HepG2 (cell line): Measurements from ENCODE around the gene GTF2H1. TPM values are rescaled to one million over a fixed set of nuclear protein-coding genes. Genes with fewer than 3 reads are reported as not detected.

ENCODE experiments used
- ARID3A ChIP-seq: IDR thresholded peaks from 2 replicates; pipeline ENCODE4 v1.6.1; 2012; ENCODE audit warnings: low read depth, low read length, improper control_type of control experiment
- CBFB ChIP-seq: sonication (generic); formaldehyde crosslinking; IDR thresholded peaks from 2 replicates; pipeline ENCODE4 v1.4.0; 2020; ENCODE audit warnings: missing genetic modification reagents
- FOSL1 ChIP-seq: sonication (generic); formaldehyde crosslinking; IDR thresholded peaks from 2 replicates; pipeline ENCODE4 v1.9.0; 2021; ENCODE audit warnings: missing genetic modification reagents, borderline replicate concordance
- GRHL1 ChIP-seq: sonication (generic); formaldehyde crosslinking; conservative IDR thresholded peaks from 2 replicates; pipeline ENCODE4 v1.8.0; 2022; ENCODE audit warnings: missing genetic modification reagents
- HNF1B ChIP-seq: sonication (generic); formaldehyde crosslinking; IDR thresholded peaks from 2 replicates; pipeline ENCODE4 v1.5.1; 2020; ENCODE audit warnings: mild to moderate bottlenecking, moderate library complexity, missing genetic modification reagents
- IRX3 ChIP-seq: sonication (generic); formaldehyde crosslinking; IDR thresholded peaks from 2 replicates; pipeline ENCODE4 v1.8.1; 2023; ENCODE audit warnings: mild to moderate bottlenecking, low read depth, missing genetic modification reagents, borderline replicate concordance
- ISL2 ChIP-seq: sonication (generic); formaldehyde crosslinking; IDR thresholded peaks from 2 replicates; pipeline ENCODE4 v1.5.0; 2020; ENCODE audit warnings: missing genetic modification reagents
- JUN ChIP-seq: sonication (generic); formaldehyde crosslinking; IDR thresholded peaks from 2 replicates; pipeline ENCODE4 v1.4.0; 2020; ENCODE audit warnings: mild to moderate bottlenecking, missing genetic modification reagents
- MEIS1 ChIP-seq: sonication (generic); formaldehyde crosslinking; IDR thresholded peaks from 2 replicates; pipeline ENCODE4 v1.9.0; 2021; ENCODE audit warnings: mild to moderate bottlenecking, missing genetic modification reagents, moderate library complexity, borderline replicate concordance
- SOX5 ChIP-seq: IDR thresholded peaks from 2 replicates; pipeline ENCODE4 v1.6.1; 2016; ENCODE audit warnings: borderline replicate concordance
- ZNF256 ChIP-seq: sonication (generic); formaldehyde crosslinking; conservative IDR thresholded peaks from 2 replicates; pipeline ENCODE4 v1.4.0; 2020; ENCODE audit warnings: missing genetic modification reagents
- ZNF30 ChIP-seq: sonication (generic); formaldehyde crosslinking; IDR thresholded peaks from 2 replicates; pipeline ENCODE4 v1.5.0; 2020; ENCODE audit warnings: mild to moderate bottlenecking, missing genetic modification reagents
- ZNF383 ChIP-seq: sonication (generic); formaldehyde crosslinking; IDR thresholded peaks from 2 replicates; pipeline ENCODE4 v1.4.0; 2020; ENCODE audit warnings: missing genetic modification reagents, mild to moderate bottlenecking, borderline replicate concordance
- ZNF432 ChIP-seq: sonication (generic); formaldehyde crosslinking; IDR thresholded peaks from 2 replicates; pipeline ENCODE4 v1.5.0; 2020; ENCODE audit warnings: missing genetic modification reagents, mild to moderate bottlenecking, borderline replicate concordance
- ZNF496 ChIP-seq: sonication (generic); formaldehyde crosslinking; IDR thresholded peaks from 2 replicates; pipeline ENCODE4 v1.8.1; 2023; ENCODE audit warnings: mild to moderate bottlenecking, moderate library complexity, missing genetic modification reagents; ENCODE audit not compliant: insufficient replicate concordance
- ZNF740 ChIP-seq: sonication (generic); formaldehyde crosslinking; IDR thresholded peaks from 2 replicates; pipeline ENCODE4 v1.4.0; 2020; ENCODE audit warnings: missing genetic modification reagents
- ZNF800 ChIP-seq: sonication (generic); formaldehyde crosslinking; IDR thresholded peaks from 2 replicates; pipeline ENCODE4 v1.4.0; 2020; ENCODE audit warnings: missing genetic modification reagents
- ZNF816 ChIP-seq: sonication (generic); formaldehyde crosslinking; IDR thresholded peaks from 2 replicates; pipeline ENCODE4 v1.8.0; 2022; ENCODE audit warnings: missing genetic modification reagents, mild to moderate bottlenecking, borderline replicate concordance
- ZNF83 ChIP-seq: sonication (generic); formaldehyde crosslinking; IDR thresholded peaks from 2 replicates; pipeline ENCODE4 v1.4.0; 2020; ENCODE audit warnings: missing genetic modification reagents, mild to moderate bottlenecking, borderline replicate concordance
- ZNF878 ChIP-seq: sonication (generic); formaldehyde crosslinking; IDR thresholded peaks from 2 replicates; pipeline ENCODE4 v1.8.1; 2023; ENCODE audit warnings: mild to moderate bottlenecking, missing genetic modification reagents, moderate library complexity
- polyA plus RNA-seq, 8 experiments: library from polyadenylated mRNA; depleted of rRNA in 3 of 8; stranded (reverse) in 7 of 8; unstranded in 1 of 8; fragments of >200 nt; fragmentation: Illumina TruSeq in 4 of 8; extraction: Trizol in 4 of 8; gene quantifications; 2 replicates each; pipeline versions ENCODE4 v1.2.1 to v1.2.3, GENCODE V29; 2011 to 2016; ENCODE audit warnings: low read depth in 4 of 8, missing spikeins in 1 of 8, mixed read lengths in 1 of 8; ENCODE audit not compliant: insufficient read depth in 1 of 8
- total RNA-seq, 5 experiments: library from RNA; depleted of rRNA; stranded (reverse); fragments of >200 nt; fragmentation: Illumina TruSeq; extraction: Trizol; gene quantifications; 2 replicates each; pipeline ENCODE4 v1.2.3, GENCODE V29; 2016; ENCODE audit warnings: low read depth in 1 of 5

GTF2H1 gene
- total and polyA plus RNA-seq, 2 of the 13 experiments (the other 11 are each of a cell fraction or from before 2014, with no cell fraction given), result 15.7 to 51.4 TPM

- TF ChIP-seq CBFB (CRISPR knock-in tag) (peak; percentile 84), ZNF83 (CRISPR knock-in tag) (no peak; the same call in 1 of the 2 replicates), SOX5 (CRISPR knock-in tag) (peak; percentile 61; the same call in 1 of the 2 replicates), ZNF383 (no peak), GRHL1 (CRISPR knock-in tag) (no peak), ZNF740 (CRISPR knock-in tag) (peak; percentile 80; the same call in 1 of the 2 replicates), ZNF30 (CRISPR knock-in tag) (no peak), IRX3 (CRISPR knock-in tag) (peak; percentile 44; the same call in 1 of the 2 replicates), JUN (CRISPR knock-in tag) (peak; percentile 88), ISL2 (CRISPR knock-in tag) (peak; percentile 79; the same call in 1 of the 2 replicates), HNF1B (CRISPR knock-in tag) (peak; percentile 97), ARID3A (no peak), ZNF800 (CRISPR knock-in tag) (0 out of 2 replicates have a peak, but pooled peaks have one; percentile 15), ZNF816 (peak; percentile 82; the same call in 1 of the 2 replicates), ZNF256 (CRISPR knock-in tag) (no peak; the same call in 1 of the 2 replicates), ZNF496 (no peak), FOSL1 (CRISPR knock-in tag) (no peak), ZNF432 (0 out of 2 replicates have a peak, but pooled peaks have one; percentile 41), ZNF878 (CRISPR knock-in tag) (peak; percentile 21; the same call in 1 of the 2 replicates), MEIS1 (CRISPR knock-in tag) (no peak)
These were observed at the start of gene GTF2H1, which contains the start of gene HPS5 (continued) for GRCh38 chr11:18321969-18322711.
